ENCODE data around the gene ABL1. TPM values are rescaled to one million over a fixed set of nuclear protein-coding genes. Genes with fewer than 3 reads are reported as not detected.
A peak's percentile ranks its signal among the peaks of the same experiment; 100 is the strongest.

Gene ABL1
- total RNA-seq, 1 experiment from 2014 or later = 67.5 TPM

GRCh38 chr9:130862747-130863146 lies 27.7 kb downstream of the ABL1 start:
- Mint-ChIP-seq H3K27ac (ENCODE audit: low read depth, unreplicated experiment) (peak overlapping the region; percentile 32), H3K9me3 (ENCODE audit: unreplicated experiment) (no peaks in the 10 kb centered on the region), H3K36me3 (ENCODE audit: insufficient read depth, unreplicated experiment) (peaks cover 67% of the 10 kb centered on the region), H3K27me3 (ENCODE audit: insufficient read depth, unreplicated experiment) (no peaks in the 10 kb centered on the region), H3K4me1 (ENCODE audit: insufficient read depth, unreplicated experiment) (peaks cover 6% of the 10 kb centered on the region), H3K4me3 (ENCODE audit: unreplicated experiment) (no peak overlapping the region)
- no peak for DNase-seq (ENCODE audit: unreplicated experiment)
- no TSS peak for BruUV-seq (replicated peaks)
- no peak for TF ChIP-seq CTCF (IDR thresholded peaks at IDR 0.05; ENCODE audit: unreplicated experiment)
- ChIA-PET POLR2A (interaction anchor here (0.7 to 2.7 kb wide), 5 partner anchors 18 to 148 kb away, joined by 3 to 6 read pairs (median 3); no protein-coding TSS in a partner anchor), CTCF (interaction anchor here (0.6 to 10.8 kb wide), 11 partner anchors 7 to 157 kb away, joined by 3 to 235 read pairs (median 3); no protein-coding TSS in a partner anchor)
- intact Hi-C loops (cut with micrococcal nuclease) = loop anchor here (1.0 kb wide), 2 partner anchors 28 to 91 kb away; no protein-coding TSS in a partner anchor

DNA sequence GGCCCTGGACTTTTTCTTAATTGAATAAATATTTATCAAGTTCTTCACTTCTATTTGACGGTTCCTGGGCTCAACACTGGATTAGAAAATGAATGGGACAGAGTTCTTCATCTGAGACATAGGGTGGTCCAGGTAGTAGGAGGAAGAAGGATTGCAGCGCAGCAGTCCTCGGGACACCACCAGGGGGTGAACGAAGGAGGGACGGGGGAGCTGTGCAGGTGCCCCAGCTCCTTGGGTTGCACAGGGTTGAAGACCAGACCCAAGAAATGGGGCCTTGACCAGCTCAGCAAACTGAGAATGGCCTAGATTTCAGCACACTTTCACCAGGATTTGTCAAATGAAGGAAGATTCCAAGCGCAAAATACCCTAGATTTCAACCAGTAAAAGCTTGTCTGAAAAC lies 29.5 kb downstream of the ABL1 start:
- TF ChIP-seq CTCF (IDR thresholded peaks at IDR 0.05; ENCODE audit: unreplicated experiment) = no peak
- Mint-ChIP-seq H3K4me3 (ENCODE audit: unreplicated experiment) (no peak overlapping the region), H3K9me3 (ENCODE audit: unreplicated experiment) (no peaks in the 10 kb centered on the region), H3K36me3 (ENCODE audit: insufficient read depth, unreplicated experiment) (peaks cover 65% of the 10 kb centered on the region), H3K4me1 (ENCODE audit: insufficient read depth, unreplicated experiment) (peaks cover 6% of the 10 kb centered on the region), H3K27me3 (ENCODE audit: insufficient read depth, unreplicated experiment) (no peaks in the 10 kb centered on the region), H3K27ac (ENCODE audit: low read depth, unreplicated experiment) (no peak overlapping the region)
- intact Hi-C loops (cut with micrococcal nuclease) = no loop called here
- no peak for DNase-seq (ENCODE audit: unreplicated experiment)
- POLR2A ChIA-PET = interaction anchor here (0.6 to 2.7 kb wide), 6 partner anchors 18 to 171 kb away, joined by 3 to 6 read pairs (median 3); partner anchors contain the start of gene EXOSC2
- CTCF ChIA-PET = interaction anchor here (0.6 to 10.8 kb wide), 16 partner anchors 10 to 603 kb away, joined by 3 to 235 read pairs (median 4); no protein-coding TSS in a partner anchor
- BruUV-seq (replicated peaks) = no TSS peak

DNA sequence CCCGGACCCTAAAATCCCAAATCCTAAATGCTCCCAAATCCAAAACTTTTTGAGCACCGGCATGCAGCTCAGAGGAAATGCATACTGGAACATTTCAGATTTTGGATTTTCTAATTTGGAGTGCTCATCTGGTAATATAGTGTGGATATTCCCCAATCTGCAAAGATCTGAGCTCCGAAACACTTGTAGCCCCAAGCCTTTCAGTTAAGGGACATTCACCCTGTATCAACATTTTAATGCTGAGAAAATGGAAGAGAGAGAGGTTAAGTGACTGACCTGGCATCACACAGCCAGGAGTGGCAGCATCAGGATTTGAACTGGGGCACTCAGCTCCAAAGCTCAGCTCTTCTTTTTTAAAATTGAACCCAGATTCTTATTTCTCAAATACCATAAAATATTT lies 30.9 kb downstream of the ABL1 start:
- POLR2A ChIA-PET = interaction anchor here (0.8 to 1.6 kb wide), 8 partner anchors 11 to 173 kb away, joined by 3 to 5 read pairs (median 3); partner anchors contain the start of gene EXOSC2

More for the DNA sequence above, 30.9 kb downstream of the ABL1 start:
- H3K9me3 Mint-ChIP-seq (ENCODE audit: unreplicated experiment) = no peaks in the 10 kb centered on the region
- H3K27ac Mint-ChIP-seq (ENCODE audit: low read depth, unreplicated experiment) = no peak overlapping the region
- intact Hi-C loops (cut with micrococcal nuclease) = loop anchor here (1.0 kb wide), 4 partner anchors 75 to 180 kb away; no protein-coding TSS in a partner anchor
- no peak for DNase-seq (ENCODE audit: unreplicated experiment)
- no peak overlapping the region for H3K4me3 Mint-ChIP-seq (ENCODE audit: unreplicated experiment)
- H3K27me3 Mint-ChIP-seq (ENCODE audit: insufficient read depth, unreplicated experiment) = no peaks in the 10 kb centered on the region
- CTCF ChIA-PET = interaction anchor here (0.6 to 10.8 kb wide), 30 partner anchors 12 to 1133 kb away, joined by 3 to 235 read pairs (median 5); partner anchors contain the start of gene EXOSC2
- no TSS peak for BruUV-seq (replicated peaks)
- H3K36me3 Mint-ChIP-seq (ENCODE audit: insufficient read depth, unreplicated experiment) = peaks cover 69% of the 10 kb centered on the region
- no peak for TF ChIP-seq CTCF (IDR thresholded peaks at IDR 0.05; ENCODE audit: unreplicated experiment)
- peaks cover 6% of the 10 kb centered on the region for H3K4me1 Mint-ChIP-seq (ENCODE audit: insufficient read depth, unreplicated experiment)
